Measurements from ENCODE around the gene NKX3-2. TPM values are rescaled to one million over a fixed set of nuclear protein-coding genes. Genes with fewer than 3 reads are reported as not detected.

The NKX3-2 gene
- total RNA-seq, 1 experiment from 2014 or later: 0.03 TPM

- no peak for DNase-seq (ENCODE audit: low spot score)
Measured at GRCh38 chr4:13545394-13545808, 1.1 kb upstream of the NKX3-2 start.

DNA sequence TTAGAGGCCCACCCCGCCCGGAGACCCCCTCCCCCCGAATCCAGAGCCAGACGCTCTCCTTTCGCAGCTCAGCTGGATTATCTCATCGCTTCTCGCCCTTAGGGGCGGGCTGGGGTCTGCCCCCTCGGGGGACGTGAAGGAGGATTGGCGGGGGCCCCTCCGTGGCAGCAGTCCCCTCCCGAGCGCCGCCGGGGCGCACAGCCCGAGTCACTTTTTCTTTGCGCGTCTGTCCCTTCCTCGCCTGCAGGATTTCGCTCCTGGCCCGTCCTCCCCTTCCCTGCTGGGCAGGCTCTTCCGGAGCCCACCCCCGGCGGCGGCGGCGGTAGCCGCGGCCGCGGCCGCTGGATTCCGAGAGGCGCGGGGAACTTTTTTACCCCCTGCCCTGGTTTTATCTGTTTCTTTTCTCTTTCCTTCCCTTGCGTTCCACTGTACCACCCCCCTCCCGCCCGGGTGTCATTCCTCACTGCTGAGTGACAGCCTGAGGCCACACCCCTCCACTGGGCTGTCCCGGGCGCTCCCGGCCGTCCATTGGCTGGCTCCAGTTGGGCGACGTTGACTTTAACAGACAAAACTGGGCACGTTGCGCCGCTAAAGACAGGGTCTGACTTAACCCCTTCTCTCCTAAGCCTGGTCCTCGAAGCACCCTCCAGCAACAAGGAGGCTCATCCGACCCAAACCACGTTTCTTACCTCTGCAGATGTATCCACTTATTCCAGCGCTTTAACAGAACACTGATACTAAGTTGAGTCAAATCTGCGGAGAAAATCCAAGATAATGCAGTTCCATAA, 492 bp upstream of the NKX3-2 start:
- peak; percentile 69 for DNase-seq (ENCODE audit: low spot score)

DNA sequence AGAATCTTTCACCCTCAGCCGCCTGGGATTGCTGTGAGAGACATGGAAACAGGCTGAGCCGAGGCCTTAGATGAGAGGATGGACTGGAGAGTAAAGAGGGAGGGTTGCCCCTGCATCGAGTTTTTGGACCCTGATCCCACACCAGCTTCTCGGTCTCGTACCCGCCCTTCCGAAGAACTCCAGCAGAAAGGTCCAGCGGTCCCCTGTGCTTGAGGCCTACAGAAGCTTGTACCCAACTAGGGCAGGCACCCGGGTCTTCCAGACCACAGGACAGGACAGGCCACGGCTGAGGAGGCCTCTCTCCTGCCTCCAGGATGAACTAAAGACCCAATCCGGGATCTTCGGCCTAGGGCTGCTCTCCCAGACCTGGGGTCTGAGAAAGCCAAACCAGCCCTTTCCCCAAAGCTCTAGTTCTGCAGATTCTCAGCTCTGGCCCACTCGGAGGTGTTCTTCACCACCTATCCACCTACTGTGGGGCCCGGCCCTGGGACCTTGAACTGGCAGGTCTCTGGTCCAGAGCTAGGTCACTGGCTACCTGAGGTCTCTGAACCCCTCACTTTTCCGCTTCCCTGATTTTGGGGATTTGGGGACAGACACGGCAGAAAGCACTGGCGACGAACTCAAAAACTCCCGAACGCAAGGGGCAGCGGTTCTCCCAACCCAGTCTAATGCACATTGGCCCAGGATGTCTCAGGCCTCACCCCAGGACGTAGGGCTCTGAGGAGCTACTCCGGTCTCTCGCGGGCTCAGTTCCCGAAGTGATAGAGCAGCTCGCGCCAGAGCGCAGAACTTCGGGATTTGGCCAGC, 1.1 kb downstream of the NKX3-2 start:
- no peak for DNase-seq (ENCODE audit: low spot score)

DNA sequence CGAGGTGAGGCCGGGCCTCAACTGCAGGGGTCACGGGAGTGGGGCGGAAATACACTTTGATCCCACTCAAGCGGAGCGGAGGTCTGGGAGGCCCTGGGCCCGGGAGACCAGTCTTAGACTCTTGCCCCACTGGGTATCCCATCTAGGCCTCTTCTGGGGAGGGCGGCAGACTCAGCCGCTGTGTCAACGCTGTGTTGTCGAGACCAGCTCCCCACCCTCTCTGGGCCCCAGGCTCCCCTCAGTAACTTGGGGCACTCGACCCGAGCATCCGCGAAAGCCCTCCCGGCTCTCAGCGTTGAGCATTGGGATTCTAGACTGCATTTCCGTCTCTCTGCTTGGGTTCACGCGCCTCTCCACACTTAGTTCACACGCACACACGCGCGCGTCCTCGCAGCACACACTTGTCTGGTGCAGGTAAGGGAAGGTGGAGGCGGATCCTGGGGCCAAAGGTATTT, 1.7 kb downstream of the NKX3-2 start:
- DNase-seq (ENCODE audit: low spot score): no peak

DNA sequence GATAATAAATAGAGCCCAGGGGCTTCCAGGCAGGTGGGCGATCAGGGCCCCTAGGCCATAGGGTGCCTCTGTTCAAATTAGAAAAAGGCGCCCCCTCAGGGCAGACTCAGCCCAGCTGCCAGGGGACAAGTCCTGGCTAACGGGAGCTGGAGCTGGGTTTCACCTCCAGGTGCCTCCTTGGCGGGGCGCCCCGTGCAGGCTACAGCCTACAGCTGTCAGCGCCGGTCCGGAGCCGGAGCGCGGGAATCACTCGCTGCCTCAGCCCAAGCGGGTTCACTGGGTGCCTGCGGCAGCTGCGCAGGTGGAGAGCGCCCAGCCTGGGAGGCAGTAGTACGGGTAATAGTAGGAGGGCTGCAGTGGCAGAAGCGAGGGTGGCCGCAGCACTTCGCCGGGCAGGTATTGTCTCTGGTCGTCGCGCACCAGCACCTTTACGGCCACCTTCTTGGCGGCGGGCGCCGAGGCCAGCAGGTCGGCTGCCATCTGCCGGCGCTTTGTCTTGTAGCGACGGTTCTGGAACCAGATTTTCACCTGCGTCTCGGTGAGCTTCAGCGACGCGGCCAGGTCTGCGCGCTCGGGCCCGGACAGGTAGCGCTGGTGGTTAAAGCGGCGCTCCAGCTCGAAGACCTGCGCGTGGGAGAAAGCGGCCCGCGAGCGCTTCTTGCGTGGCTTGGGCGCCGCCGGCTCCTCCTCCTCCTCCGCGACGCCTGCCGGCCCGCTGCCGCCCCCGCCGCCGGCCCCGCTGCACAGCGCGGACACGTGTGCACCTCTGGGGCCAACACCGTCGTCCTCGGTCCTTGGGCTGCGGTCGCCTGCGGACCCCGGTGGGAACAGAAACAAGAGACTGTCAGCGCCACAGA, 2.4 kb downstream of the NKX3-2 start:
- no peak for DNase-seq (ENCODE audit: low spot score)

GRCh38 chr4:13541176-13541604, 3.1 kb downstream of the NKX3-2 start:
- DNase-seq (ENCODE audit: low spot score): no peak

DNA sequence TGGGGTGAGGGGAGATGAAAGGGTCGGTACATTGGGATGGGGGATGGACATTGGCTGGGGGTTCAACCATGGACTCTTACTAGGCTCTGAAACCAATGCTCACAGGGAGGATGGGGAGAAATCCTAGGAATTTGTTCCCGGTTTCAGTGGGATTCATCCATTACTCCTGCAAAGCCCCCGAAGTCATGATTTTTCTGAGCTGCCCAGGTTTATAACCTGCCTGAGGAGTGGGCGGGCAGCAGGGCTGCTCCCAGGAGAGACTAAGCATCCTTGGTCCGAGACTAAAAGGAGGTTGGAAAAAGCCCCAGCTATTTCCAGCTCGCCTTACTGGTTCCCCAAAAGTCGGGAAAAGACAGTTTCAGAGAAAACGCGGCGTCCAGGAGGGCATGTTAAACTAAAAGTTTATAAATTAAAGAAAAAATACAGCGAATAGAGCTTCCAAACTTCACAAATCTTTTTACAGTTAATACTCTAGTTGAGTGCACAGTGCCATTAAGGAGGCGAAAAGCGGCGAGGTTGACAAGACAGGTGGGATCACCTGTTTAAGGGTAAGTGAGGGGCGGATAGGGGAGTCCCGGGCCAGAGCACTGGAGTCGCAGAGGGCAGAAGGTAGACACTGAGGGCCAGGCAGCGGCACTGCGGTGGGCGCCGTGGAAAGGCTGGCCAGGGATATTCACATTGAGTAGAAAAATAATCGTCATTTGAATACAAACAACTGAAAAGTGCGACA, 3.7 kb downstream of the NKX3-2 start:
- no peak for DNase-seq (ENCODE audit: low spot score)

DNA sequence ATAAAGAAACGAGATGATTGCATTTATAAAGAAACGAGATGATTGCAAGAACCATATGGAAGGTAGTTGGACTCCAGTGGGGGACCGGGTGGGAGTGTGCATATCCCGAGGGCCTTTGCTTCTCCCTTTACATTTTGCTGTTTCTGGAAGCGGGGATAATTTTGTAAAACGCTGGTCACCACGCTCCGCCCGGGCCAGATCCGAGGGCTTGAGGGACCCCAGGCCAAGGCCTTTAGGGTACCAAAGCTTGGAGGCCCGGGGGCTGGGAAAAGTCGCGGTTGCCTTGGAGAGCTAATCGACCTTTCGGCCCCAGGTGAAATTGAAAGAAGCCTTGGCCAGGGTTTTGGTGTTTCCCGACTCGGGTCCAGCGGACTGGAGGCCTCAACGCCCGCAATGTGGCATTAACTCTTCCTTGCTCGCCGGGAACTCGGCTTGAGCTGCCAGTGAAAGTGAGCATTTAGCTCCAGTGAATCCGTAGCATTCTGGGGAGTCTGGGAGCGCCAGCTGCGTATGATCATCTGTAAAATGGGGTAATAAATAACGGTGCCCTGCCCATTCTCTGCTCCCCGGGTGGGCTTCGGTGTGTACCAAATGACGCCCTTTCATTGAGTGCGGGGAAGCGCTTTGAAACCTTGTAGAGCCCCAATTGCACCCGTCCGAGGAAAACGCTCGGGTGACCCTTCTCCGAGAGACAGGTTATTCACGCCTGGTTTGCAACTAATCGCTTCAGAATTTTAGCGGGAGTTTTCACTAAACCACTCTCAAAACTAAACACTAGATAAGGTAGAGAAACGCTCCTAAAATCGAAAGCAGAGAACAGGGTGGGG, 4.5 kb downstream of the NKX3-2 start:
- DNase-seq (ENCODE audit: low spot score): no peak

DNA sequence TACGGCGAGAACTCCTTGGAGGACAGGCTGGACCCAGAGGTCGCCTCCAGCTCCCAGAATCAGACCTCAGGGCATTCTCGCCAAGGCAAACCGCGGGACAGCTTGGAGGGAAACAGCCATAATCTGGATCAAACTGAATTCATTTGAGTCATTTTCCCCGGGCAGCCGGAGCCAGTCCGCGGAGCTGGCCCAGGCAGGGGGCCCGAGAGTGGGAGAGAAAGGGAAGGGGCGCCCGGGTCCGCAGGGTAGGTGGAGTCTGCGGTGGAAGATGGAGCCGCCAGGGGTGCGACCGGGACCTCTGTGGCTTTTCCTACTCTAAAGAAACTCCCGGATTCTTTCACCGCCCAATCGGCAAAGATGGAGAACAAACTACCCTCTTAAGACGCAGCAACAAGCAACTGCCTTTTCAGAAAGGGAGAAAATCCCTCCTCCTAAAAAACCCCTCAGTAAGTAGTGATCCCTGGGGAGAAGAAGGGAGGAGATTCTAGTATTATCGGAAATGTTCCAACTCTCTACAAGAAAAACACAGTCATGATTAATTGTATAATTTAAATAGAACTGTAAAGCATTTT, 5.2 kb downstream of the NKX3-2 start:
- no peak for DNase-seq (ENCODE audit: low spot score)

GRCh38 chr4:13538427-13538973, 5.8 kb downstream of the NKX3-2 start:
- DNase-seq (ENCODE audit: low spot score): no peak

DNA sequence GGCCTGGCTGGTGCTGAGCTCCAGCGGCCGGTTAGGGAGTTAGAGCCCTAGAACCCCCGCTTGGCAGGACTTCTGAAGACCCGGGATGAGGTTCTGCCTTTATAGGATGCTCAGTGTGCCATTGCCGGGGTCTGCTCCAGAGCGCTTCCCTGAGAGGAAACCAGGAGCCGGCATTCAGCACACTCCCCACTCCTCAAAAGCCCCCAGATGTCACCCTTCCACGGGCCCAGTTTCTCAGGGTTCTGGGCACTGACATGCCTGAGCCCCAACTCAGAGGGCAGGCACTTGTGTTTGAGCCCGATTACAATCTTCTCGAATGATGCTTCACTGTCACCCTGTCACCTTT, 6.5 kb downstream of the NKX3-2 start:
- DNase-seq (ENCODE audit: low spot score): no peak

- no peak for DNase-seq (ENCODE audit: low spot score)
Measured at GRCh38 chr4:13537011-13537831, 7.1 kb downstream of the NKX3-2 start.

DNA sequence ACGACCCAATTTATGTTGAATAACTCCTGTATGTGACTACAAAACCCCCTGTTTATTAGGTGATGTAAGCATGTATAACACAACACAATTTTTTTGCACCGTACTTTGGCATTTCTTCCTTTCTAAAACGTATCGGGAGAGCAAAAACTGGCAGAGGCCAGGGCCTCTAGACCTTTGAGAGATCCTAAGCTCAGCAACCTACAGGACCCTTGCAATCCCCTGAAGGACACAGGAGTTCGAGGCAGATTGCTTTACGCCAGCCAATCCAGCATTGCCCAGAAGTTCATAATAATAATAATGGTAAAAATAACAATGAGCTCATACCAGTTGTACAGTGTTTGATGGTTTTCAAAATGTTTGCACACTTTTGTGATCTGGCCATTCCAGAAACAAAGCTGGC, 7.7 kb downstream of the NKX3-2 start:
- no peak for DNase-seq (ENCODE audit: low spot score)

DNA sequence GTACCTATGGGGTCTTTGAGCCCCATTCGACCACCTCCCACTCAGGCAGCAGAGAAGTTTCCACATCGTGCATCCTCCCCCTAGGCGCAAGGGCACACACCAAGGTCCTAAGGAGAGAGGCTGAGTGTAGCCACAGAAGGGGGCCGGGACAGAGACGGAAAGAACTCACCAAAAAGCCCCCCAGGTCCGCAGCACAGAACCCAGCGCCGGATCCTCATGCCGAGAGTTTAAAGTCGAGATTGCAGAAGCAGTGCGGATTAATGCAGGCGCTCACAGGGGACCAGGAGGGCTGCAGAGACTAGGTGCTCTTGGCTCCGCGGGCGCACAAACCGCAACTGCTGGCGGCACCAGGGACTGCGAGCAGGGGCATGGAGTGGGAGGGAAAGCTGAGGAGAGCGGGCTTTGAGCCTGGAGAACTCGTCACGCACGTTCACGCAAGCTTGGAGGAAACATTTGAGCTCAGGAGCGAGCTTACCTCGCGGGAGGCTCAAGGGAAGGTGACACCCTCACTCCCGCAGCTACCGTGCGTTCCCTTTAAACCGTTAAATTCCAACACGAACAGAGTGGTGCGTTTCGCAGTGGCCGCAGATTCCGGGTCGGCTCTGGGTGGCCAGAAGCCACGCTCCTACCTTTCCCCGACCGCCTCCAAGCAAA, 8.5 kb downstream of the NKX3-2 start:
- no peak for DNase-seq (ENCODE audit: low spot score)

GRCh38 chr4:13535118-13535517, 9.2 kb downstream of the NKX3-2 start:
- DNase-seq (ENCODE audit: low spot score): no peak

DNA sequence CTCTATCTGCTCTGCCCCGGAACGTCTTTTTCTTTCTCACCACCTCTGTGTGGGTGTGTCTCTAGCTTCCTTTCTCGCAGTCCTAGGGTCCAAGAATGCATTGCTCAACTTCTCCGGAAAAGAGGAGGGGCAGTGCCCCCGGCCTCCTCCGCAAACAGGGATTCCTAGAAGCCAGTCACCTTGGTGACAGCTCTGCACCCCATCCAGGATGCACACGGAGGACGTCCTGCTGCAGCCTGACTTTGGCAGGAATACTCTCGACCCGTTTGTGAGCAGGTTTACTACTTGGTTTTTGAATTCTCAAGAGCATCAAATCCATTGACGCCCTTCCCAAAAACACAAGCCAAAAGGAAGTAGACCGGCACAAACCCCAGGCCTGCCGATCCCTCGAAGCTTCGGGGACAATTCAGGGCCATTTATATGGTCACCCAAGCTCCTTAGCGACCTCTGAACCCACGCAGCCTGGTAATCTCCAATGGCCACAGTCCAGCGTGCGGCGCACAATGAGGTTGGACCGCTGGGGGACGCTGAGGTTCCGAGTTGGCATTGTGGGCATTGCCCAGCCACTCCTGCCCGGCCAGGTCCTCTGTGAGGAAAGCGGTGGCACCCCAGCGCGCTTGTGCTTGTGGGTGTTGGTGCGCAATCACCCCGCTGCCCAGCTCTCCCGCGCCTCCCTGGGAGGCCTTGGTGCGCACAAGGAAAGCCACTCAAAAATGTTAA, 9.8 kb downstream of the NKX3-2 start:
- DNase-seq (ENCODE audit: low spot score): no peak

- no peak for DNase-seq (ENCODE audit: low spot score)
Measured at GRCh38 chr4:13533670-13534343, 10.5 kb downstream of the NKX3-2 start.
